HepG2 (cell line): ENCODE results near the gene STK32A. TPM values are rescaled to one million over a fixed set of nuclear protein-coding genes. Genes with fewer than 3 reads are reported as not detected.

Experiments
- ATAC-seq: fragments of 200-7000 bp; cut with Tn5 transposase; 3 replicates; pipeline ENCODE4 v1.9.1; 2020; ENCODE audit warnings: mild to moderate bottlenecking, moderate library complexity
- BruUV-seq: library from RNA; stranded (reverse); fragments of 400-500 nt; replicated peaks from 2 replicates; lab custom pipeline; 2021; lab: Mats Ljungman, UMichigan
- CTCF ChIA-PET: fragments of 300-600 bp; formaldehyde crosslinking; extraction: SDS; loops from one replicate; lab custom pipeline; 2021; ENCODE audit warnings: low total read pairs, inconsistent platforms, low intra/inter-chr PET ratio; lab: Yijun Ruan, JAX
- POLR2A ChIA-PET: fragments of 350-600 bp; sonication (Branson Sonifier 250); formaldehyde crosslinking; loops from one replicate; lab custom pipeline; 2020; ENCODE audit warnings: antibody characterized with exemption, inconsistent platforms; lab: Yijun Ruan, JAX
- DNase-seq: peaks from one replicate; pipeline ENCODE4 v3.0.0-alpha.2; 2015; ENCODE audit warnings: low spot score
- FAIRE-seq: peaks from 3 replicates; lab custom pipeline; 2011; peaks lifted over from hg19 to GRCh38; lab: Jason Lieb, UNC
- H2AFZ ChIP-seq: one replicate; pipeline ENCODE4 v1.6.1; 2011; ENCODE audit warnings: low read length, inconsistent platforms
- H3K27ac ChIP-seq: fragments of 300-600 bp; 3 replicates; pipeline ENCODE4 v1.8.0; 2011; ENCODE audit warnings: mixed run types, mild to moderate bottlenecking, mixed read lengths, low read length, inconsistent platforms; ENCODE audit not compliant: insufficient read depth; ENCODE audit errors: extremely low read length
- H3K27me3 ChIP-seq, 2 experiments: fragments of 200-600 bp in 1 of 2; 2 replicates in 1 of 2; 3 replicates in 1 of 2; pipeline versions ENCODE4 v1.6.0 to v1.8.0; 2011; ENCODE audit warnings: low read length in 2 of 2, mild to moderate bottlenecking in 2 of 2, moderate library complexity in 2 of 2, inconsistent platforms in 1 of 2; ENCODE audit not compliant: insufficient read depth in 2 of 2, control insufficient read depth in 1 of 2
- H3K36me3 ChIP-seq, 2 experiments: fragments of 200-600 bp in 1 of 2; replicated peaks in 1 of 2; 2 replicates in 1 of 2; 3 replicates in 1 of 2; pipeline versions ENCODE4 v1.5.1 to v1.8.0; 2011; ENCODE audit warnings: low read length in 2 of 2, inconsistent platforms in 1 of 2; ENCODE audit not compliant: insufficient read depth in 2 of 2, control insufficient read depth in 1 of 2
- H3K4me1 ChIP-seq: 2 replicates; pipeline ENCODE4 v1.5.1; 2012; ENCODE audit warnings: low read length, inconsistent platforms; ENCODE audit not compliant: insufficient read depth
- H3K4me2 ChIP-seq: 2 replicates; pipeline ENCODE4 v1.6.0; 2011; ENCODE audit warnings: low read depth, low read length, inconsistent platforms
- H3K4me3 ChIP-seq, 3 experiments: fragments of 200-600 bp in 1 of 3; sonication (generic), shearing (Covaris generic) in 1 of 3; replicated peaks in 1 of 3; 2 replicates each; pipeline ENCODE4 v1.5.1; 2011 to 2016; ENCODE audit warnings: low read length in 3 of 3, inconsistent platforms in 2 of 3, low read depth in 2 of 3, mild to moderate bottlenecking in 2 of 3, control low read depth in 1 of 3, mixed read lengths in 1 of 3; ENCODE audit not compliant: insufficient read depth in 1 of 3
- H3K79me2 ChIP-seq: one replicate; pipeline ENCODE4 v1.6.1; 2011; ENCODE audit warnings: low read length, inconsistent platforms; ENCODE audit not compliant: insufficient read depth
- H3K9ac ChIP-seq: 2 replicates; pipeline ENCODE4 v1.6.0; 2011; ENCODE audit warnings: mild to moderate bottlenecking, low read depth, low read length, inconsistent platforms; ENCODE audit not compliant: insufficient read depth
- H3K9me3 ChIP-seq: 2 replicates; pipeline ENCODE4 v1.5.1; 2012; ENCODE audit warnings: mild to moderate bottlenecking, low read length
- H4K20me1 ChIP-seq: 2 replicates; pipeline ENCODE4 v1.6.0; 2011; ENCODE audit warnings: inconsistent platforms, mild to moderate bottlenecking, low read length, moderate library complexity; ENCODE audit not compliant: insufficient read depth
- BCL6 ChIP-seq: IDR thresholded peaks from 2 replicates; pipeline ENCODE4 v1.6.1; 2016; ENCODE audit warnings: missing genetic modification reagents, missing compliant biosample characterization
- CEBPG ChIP-seq: IDR thresholded peaks from 2 replicates; pipeline ENCODE4 v1.6.1; 2016
- MEIS2 ChIP-seq: sonication (generic); formaldehyde crosslinking; IDR thresholded peaks from 2 replicates; pipeline ENCODE4 v1.9.0; 2021; ENCODE audit warnings: mild to moderate bottlenecking, missing genetic modification reagents
- RELA ChIP-seq: sonication (generic); formaldehyde crosslinking; IDR thresholded peaks from 2 replicates; pipeline ENCODE4 v1.4.0; 2020; ENCODE audit warnings: missing genetic modification reagents
- RNF2 ChIP-seq: fragments of 450-650 bp; conservative IDR thresholded peaks from 2 replicates; pipeline ENCODE4 v1.6.1; 2016; ENCODE audit warnings: low read depth
- RORA ChIP-seq: sonication (generic); formaldehyde crosslinking; IDR thresholded peaks from 2 replicates; pipeline ENCODE4 v1.5.0; 2020; ENCODE audit warnings: mild to moderate bottlenecking, missing genetic modification reagents, moderate library complexity
- SIX4 ChIP-seq: sonication (generic); formaldehyde crosslinking; IDR thresholded peaks from 2 replicates; pipeline ENCODE4 v1.4.0; 2020; ENCODE audit warnings: missing genetic modification reagents
- ZBTB7B ChIP-seq: sonication (generic); formaldehyde crosslinking; IDR thresholded peaks from 2 replicates; pipeline ENCODE4 v1.4.0; 2020; ENCODE audit warnings: missing genetic modification reagents
- ZFP36 ChIP-seq: fragments of 150-350 bp; IDR thresholded peaks from 2 replicates; pipeline ENCODE4 v1.6.1; 2018; ENCODE audit warnings: borderline replicate concordance, low read length, low read depth; ENCODE audit not compliant: partially characterized antibody
- ZIK1 ChIP-seq: sonication (generic); formaldehyde crosslinking; IDR thresholded peaks from 2 replicates; pipeline ENCODE4 v1.5.0; 2020; ENCODE audit warnings: mild to moderate bottlenecking, low read depth, missing genetic modification reagents, borderline replicate concordance
- ZNF232 ChIP-seq: sonication (generic); formaldehyde crosslinking; IDR thresholded peaks from 2 replicates; pipeline ENCODE4 v1.4.0; 2020; ENCODE audit warnings: missing genetic modification reagents, borderline replicate concordance
- ZNF264 ChIP-seq: sonication (generic); formaldehyde crosslinking; IDR thresholded peaks from 2 replicates; pipeline ENCODE4 v1.4.0; 2020; ENCODE audit warnings: missing genetic modification reagents
- ZNF337 ChIP-seq: sonication (generic); formaldehyde crosslinking; IDR thresholded peaks from 2 replicates; pipeline ENCODE4 v1.5.1; 2020; ENCODE audit warnings: missing genetic modification reagents, low read depth, mild to moderate bottlenecking, borderline replicate concordance
- ZNF639 ChIP-seq: conservative IDR thresholded peaks from 2 replicates; pipeline ENCODE4 v1.6.1; 2018; ENCODE audit warnings: missing genetic modification reagents
- ZNF878 ChIP-seq: sonication (generic); formaldehyde crosslinking; IDR thresholded peaks from 2 replicates; pipeline ENCODE4 v1.8.1; 2023; ENCODE audit warnings: mild to moderate bottlenecking, missing genetic modification reagents, moderate library complexity
- ZSCAN20 ChIP-seq: sonication (generic); formaldehyde crosslinking; IDR thresholded peaks from 2 replicates; pipeline ENCODE4 v1.4.0; 2020; ENCODE audit warnings: missing genetic modification reagents, mild to moderate bottlenecking, borderline replicate concordance
- WGBS: methylation state at CpG from one replicate; pipeline ENCODE4 v1.1.6; 2017; ENCODE audit warnings: low lambda C conversion rate; 5-methylcytosine and 5-hydroxymethylcytosine counted together
- in situ Hi-C: cut with HindIII; loops from 2 replicates; pipeline ENCODE4 v1.10.0; 2017; ENCODE audit warnings: low pct_unique_long_range_greater_than_20kb; ENCODE audit not compliant: extremely low pct_ligation_motif_present
- intact Hi-C: fragments of 100-400 bp; cut with micrococcal nuclease; formaldehyde crosslinking; loops from one replicate; pipeline ENCODE4 v1.10.0; 2022; ENCODE audit not compliant: unreplicated experiment
- polyA plus RNA-seq, 8 experiments: library from polyadenylated mRNA; depleted of rRNA in 3 of 8; stranded (reverse) in 7 of 8; unstranded in 1 of 8; fragments of >200 nt; fragmentation: Illumina TruSeq in 4 of 8; extraction: Trizol in 4 of 8; gene quantifications; 2 replicates each; pipeline versions ENCODE4 v1.2.1 to v1.2.3, GENCODE V29; 2011 to 2016; ENCODE audit warnings: low read depth in 4 of 8, missing spikeins in 1 of 8, mixed read lengths in 1 of 8; ENCODE audit not compliant: insufficient read depth in 1 of 8
- total RNA-seq, 5 experiments: library from RNA; depleted of rRNA; stranded (reverse); fragments of >200 nt; fragmentation: Illumina TruSeq; extraction: Trizol; gene quantifications; 2 replicates each; pipeline ENCODE4 v1.2.3, GENCODE V29; 2016; ENCODE audit warnings: low read depth in 1 of 5
- TF ChIP-seq, protein P1 (sequence below): sonication (generic); formaldehyde crosslinking; IDR thresholded peaks from 2 replicates; pipeline ENCODE4 v1.4.0; 2020; ENCODE audit warnings: mild to moderate bottlenecking, missing genetic modification reagents, borderline replicate concordance

The STK32A gene
- total and polyA plus RNA-seq, 2 of the 13 experiments (the other 11 are each of a cell fraction or from before 2014, with no cell fraction given): not detected

DNA sequence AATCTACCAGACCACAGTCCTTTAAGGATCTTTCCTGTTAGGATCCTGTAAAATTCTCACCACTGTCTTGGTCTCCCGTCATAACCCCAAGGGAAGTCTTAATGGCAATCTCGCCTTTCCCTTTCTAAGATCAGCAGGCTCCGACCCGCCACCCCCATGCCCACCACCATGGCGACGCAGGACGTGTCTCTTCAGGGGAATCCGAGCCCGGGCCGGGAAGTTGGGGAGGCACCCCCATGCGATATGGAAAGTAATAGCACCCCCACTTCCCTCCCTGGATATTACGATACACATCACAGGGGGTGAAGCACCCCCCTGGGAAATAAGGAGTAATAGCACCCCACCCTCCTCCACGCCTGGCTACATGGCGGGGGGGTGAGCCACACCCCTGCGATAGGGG lies 8.3 kb upstream of the STK32A start:
- no peaks in the 10 kb centered on the region for H3K79me2 ChIP-seq
- no peaks in the 10 kb centered on the region for H3K9me3 ChIP-seq
- ATAC-seq: no peak
- no peaks in the 10 kb centered on the region for H3K4me1 ChIP-seq
- no peak for DNase-seq
- H4K20me1 ChIP-seq: no peaks in the 10 kb centered on the region
- no peaks in the 10 kb centered on the region for H3K27me3 ChIP-seq
- no peaks in the 10 kb centered on the region for H3K36me3 ChIP-seq
- no peak overlapping the region for H3K27ac ChIP-seq
- TF ChIP-seq ZNF232 (CRISPR knock-in tag) (no peak), ZNF264 (no peak), ZIK1 (CRISPR knock-in tag) (no peak), RORA (no peak), ZNF337 (CRISPR knock-in tag) (no peak)
- TF ChIP-seq, all 625 proteins: peak for 0
- ChIA-PET POLR2A (no interaction called here), CTCF (no interaction called here)
- no peak for FAIRE-seq
- Histone ChIP-seq H2AFZ (no peak overlapping the region), H3K4me2 (no peak overlapping the region), H3K9ac (no peak overlapping the region), H3K4me3 (no peak overlapping the region)
- BruUV-seq: no TSS peak
- intact Hi-C loops (loop anchor here (10.0 kb wide), 1 partner anchor 168 kb away; no protein-coding TSS in a partner anchor), in situ Hi-C loops (loop anchor here (10.0 kb wide), 1 partner anchor 348 kb away; no protein-coding TSS in a partner anchor)
- WGBS: 63% methylated on average over 12 of the region's 15 CpGs

GRCh38 chr5:147234239-147234824 lies 494 bp upstream of the STK32A start:
- Histone ChIP-seq H2AFZ (no peak overlapping the region), H3K9ac (no peak overlapping the region), H3K4me1 (no peaks in the 10 kb centered on the region), H3K36me3 (no peaks in the 10 kb centered on the region), H3K27me3 (peaks cover 3 to 20% of the 10 kb centered on the region in 2 experiments; a peak in 3 of 5 replicates), H3K79me2 (no peaks in the 10 kb centered on the region), H4K20me1 (no peaks in the 10 kb centered on the region), H3K9me3 (no peaks in the 10 kb centered on the region), H3K4me3 (no peak overlapping the region), H3K27ac (no peak overlapping the region), H3K4me2 (peak overlapping the region; percentile 33; the same call in 1 of the 2 replicates)
- DNase-seq: no peak
- FAIRE-seq: no peak
- ChIA-PET POLR2A (no interaction called here), CTCF (no interaction called here)
- in situ Hi-C loops (no loop called here), intact Hi-C loops (no loop called here)
- no TSS peak for BruUV-seq
- no peak for ATAC-seq
- 2% methylated on average over 9 of the region's 32 CpGs for WGBS
- TF ChIP-seq ZNF639 (CRISPR knock-in tag) (no peak), CEBPG (CRISPR knock-in tag) (no peak), ZNF878 (no peak), RELA (CRISPR knock-in tag) (no peak), RNF2 (no peak), ZFP36 (no peak), SIX4 (CRISPR knock-in tag) (no peak), ZNF337 (CRISPR knock-in tag) (no peak), ZBTB7B (CRISPR knock-in tag) (no peak), MEIS2 (CRISPR knock-in tag) (no peak), BCL6 (CRISPR knock-in tag) (no peak), ZSCAN20 (CRISPR knock-in tag) (no peak)
- TF ChIP-seq, protein P1, sequence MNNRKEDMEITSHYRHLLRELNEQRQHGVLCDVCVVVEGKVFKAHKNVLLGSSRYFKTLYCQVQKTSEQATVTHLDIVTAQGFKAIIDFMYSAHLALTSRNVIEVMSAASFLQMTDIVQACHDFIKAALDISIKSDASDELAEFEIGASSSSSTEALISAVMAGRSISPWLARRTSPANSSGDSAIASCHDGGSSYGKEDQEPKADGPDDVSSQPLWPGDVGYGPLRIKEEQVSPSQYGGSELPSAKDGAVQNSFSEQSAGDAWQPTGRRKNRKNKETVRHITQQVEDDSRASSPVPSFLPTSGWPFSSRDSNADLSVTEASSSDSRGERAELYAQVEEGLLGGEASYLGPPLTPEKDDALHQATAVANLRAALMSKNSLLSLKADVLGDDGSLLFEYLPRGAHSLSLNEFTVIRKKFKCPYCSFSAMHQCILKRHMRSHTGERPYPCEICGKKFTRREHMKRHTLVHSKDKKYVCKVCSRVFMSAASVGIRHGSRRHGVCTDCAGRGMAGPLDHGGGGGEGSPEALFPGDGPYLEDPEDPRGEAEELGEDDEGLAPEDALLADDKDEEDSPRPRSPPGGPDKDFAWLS (CRISPR knock-in tag): no peak
